ENCODE data around the gene CHSY1. TPM values are rescaled to one million over a fixed set of nuclear protein-coding genes. Genes with fewer than 3 reads are reported as not detected.

The CHSY1 gene
- total and polyA plus RNA-seq, 8 donors, result 4.7 to 57.1 (median 22.1) TPM

DNA sequence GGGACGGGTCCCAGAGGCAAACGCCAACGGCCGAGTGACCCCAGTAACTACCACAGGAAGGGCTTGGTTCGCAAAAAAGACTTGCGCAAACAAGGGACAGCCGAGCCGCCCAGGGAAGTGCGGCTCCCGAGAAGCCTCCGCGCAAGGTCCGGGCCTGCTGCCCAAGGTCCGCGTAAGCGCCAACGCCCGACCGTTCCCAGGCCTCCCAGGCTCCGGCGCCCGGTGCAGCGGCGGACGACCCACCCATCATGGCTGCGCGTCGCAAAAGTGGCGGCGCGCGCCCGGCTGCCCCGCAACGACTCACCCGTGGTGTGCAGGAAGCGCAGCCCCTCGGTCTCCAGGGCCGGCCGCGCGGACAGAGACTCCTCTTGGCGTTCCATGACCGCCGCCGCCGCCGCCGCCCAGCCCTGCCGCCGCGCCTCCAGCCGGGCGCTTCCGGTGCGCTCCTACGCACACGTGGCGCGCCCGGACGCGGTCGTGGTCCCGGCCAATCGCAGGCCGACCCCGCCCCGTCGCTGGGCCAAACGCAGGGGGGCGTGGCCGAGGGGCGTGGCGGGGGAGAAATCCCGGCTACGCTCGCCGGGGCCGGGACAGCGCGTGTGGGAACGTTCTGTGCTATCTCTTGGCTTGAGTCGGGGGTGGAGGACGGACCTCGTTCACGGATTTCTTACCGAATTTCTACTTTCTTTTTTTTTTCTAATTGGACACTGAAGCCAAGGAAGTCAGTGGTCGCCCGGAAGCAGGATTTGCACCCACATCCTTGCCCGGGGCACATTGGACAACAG is 25.4 kb upstream of the CHSY1 start, which contains the start of gene SELENOS:
Gene SELENOS, minus strand, starts transcription at position 448 of the 785 bp plus-strand sequence. Its CDS starts 68 bp downstream, at position 380.
- DNase-seq, result peak; percentile 95 to 98
- H3K27ac ChIP-seq, result peak within 1 kb of the TSS; percentile 93 to 99 (median 96)
- peaks cover 14 to 32% (median 23%) of the 10 kb centered on the region in 4 donors for H3K4me1 ChIP-seq
- no peaks in the 10 kb centered on the region for H3K9me3 ChIP-seq
- H3K36me3 ChIP-seq, result peaks cover 39 to 70% (median 61%) of the 10 kb centered on the region in 4 donors
- no peak for TF ChIP-seq POLR2A (IDR thresholded peaks at IDR 0.05)
- TF ChIP-seq POLR2AphosphoS5 (IDR thresholded peaks at IDR 0.05), result peak; percentile 83 to 95 (median 87)
- TF ChIP-seq, protein P1, sequence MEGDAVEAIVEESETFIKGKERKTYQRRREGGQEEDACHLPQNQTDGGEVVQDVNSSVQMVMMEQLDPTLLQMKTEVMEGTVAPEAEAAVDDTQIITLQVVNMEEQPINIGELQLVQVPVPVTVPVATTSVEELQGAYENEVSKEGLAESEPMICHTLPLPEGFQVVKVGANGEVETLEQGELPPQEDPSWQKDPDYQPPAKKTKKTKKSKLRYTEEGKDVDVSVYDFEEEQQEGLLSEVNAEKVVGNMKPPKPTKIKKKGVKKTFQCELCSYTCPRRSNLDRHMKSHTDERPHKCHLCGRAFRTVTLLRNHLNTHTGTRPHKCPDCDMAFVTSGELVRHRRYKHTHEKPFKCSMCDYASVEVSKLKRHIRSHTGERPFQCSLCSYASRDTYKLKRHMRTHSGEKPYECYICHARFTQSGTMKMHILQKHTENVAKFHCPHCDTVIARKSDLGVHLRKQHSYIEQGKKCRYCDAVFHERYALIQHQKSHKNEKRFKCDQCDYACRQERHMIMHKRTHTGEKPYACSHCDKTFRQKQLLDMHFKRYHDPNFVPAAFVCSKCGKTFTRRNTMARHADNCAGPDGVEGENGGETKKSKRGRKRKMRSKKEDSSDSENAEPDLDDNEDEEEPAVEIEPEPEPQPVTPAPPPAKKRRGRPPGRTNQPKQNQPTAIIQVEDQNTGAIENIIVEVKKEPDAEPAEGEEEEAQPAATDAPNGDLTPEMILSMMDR (IDR thresholded peaks at IDR 0.05), result no peak
- no peak for TF ChIP-seq EP300 (IDR thresholded peaks at IDR 0.05)
- 0 to 1% (median 1%) methylated on average over 48 to 91 of the region's 91 CpGs for WGBS, 5 donors
- no peaks in the 10 kb centered on the region for H3K27me3 ChIP-seq
- peak within 1 kb of the TSS; percentile 74 to 89 (median 81) for H3K4me3 ChIP-seq
- intact Hi-C loops (cut with DNase I; ENCODE audit: low total_unique reads), result no loop called here

DNA sequence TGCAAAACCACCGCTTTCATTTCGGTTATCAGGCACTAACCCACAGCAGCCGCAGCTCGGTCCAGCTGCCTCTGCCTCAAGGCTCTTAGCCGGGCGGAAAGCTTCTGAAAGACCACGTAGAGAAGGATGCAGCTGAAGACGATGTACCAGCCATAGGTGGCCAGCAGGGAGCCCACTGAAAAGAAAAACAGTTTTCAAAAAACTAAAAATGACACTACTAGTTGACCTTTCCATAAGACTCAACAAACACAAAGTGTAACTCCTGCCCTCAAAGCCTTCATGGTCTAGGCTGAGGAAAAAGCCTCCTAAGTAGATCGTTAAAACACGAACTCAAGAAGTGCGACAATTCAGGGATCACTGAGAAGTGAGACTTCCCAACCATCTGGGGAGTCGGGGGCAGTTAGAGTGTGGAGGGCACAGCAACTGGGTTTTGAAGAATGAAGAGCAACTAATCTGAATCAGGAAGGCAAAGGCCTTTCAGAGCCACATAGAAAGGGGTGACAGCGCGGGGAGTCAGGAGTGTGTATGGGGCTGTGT is 24.7 kb upstream of the CHSY1 start:
- DNase-seq, result peak in 1 of 2 donors; percentile 59
- intact Hi-C loops (cut with DNase I; ENCODE audit: low total_unique reads), result no loop called here
- Histone ChIP-seq H3K4me1 (peaks cover 14 to 32% (median 23%) of the 10 kb centered on the region in 4 donors), H3K27me3 (no peaks in the 10 kb centered on the region), H3K4me3 (peak overlapping the region; percentile 74 to 89 (median 81)), H3K36me3 (peaks cover 43 to 70% (median 61%) of the 10 kb centered on the region in 4 donors), H3K27ac (peak overlapping the region; percentile 93 to 99 (median 96)), H3K9me3 (no peaks in the 10 kb centered on the region)
- TF ChIP-seq, protein P1 (IDR thresholded peaks at IDR 0.05), result peak in 1 of 7 experiments; percentile 15
- no peak for TF ChIP-seq POLR2A (IDR thresholded peaks at IDR 0.05)
- WGBS, 5 donors, result 4 to 8% (median 5%) methylated on average over 14 of the region's 14 CpGs

DNA sequence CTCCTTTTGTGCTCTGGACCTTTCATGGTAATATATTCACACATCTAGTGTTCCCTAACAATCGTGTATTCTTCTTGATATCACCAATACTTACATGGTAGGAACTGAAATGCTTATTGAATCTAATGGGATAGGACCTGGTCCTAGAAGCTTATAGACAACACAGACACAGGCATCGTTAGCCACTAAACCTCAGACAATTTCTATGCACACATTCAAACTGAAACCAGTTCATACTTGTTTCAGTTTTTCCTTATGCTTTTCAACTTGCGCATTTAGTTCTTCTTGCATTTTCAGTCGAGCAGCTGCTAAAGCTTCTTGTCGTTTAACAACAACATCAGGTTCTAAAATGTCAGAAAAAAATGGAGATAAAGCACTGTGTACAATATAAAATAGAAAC is 23.2 kb upstream of the CHSY1 start:
- peaks cover 49 to 70% (median 61%) of the 10 kb centered on the region in 4 donors for H3K36me3 ChIP-seq
- no peak for DNase-seq
- H3K4me3 ChIP-seq, result no peak overlapping the region
- TF ChIP-seq POLR2AphosphoS5 (IDR thresholded peaks at IDR 0.05) (no peak), EP300 (IDR thresholded peaks at IDR 0.05) (no peak), POLR2A (IDR thresholded peaks at IDR 0.05) (no peak)
- TF ChIP-seq, protein P1 (IDR thresholded peaks at IDR 0.05), result no peak
- no peaks in the 10 kb centered on the region for H3K27me3 ChIP-seq
- no peaks in the 10 kb centered on the region for H3K9me3 ChIP-seq
- H3K4me1 ChIP-seq, result peaks cover 14 to 32% (median 20%) of the 10 kb centered on the region in 4 donors
- peak overlapping the region in 1 of 5 donors; percentile 0 for H3K27ac ChIP-seq
- intact Hi-C loops (cut with DNase I; ENCODE audit: low total_unique reads), result no loop called here
- 71 to 80% (median 78%) methylated on average over 5 of the region's 5 CpGs for WGBS, 5 donors

DNA sequence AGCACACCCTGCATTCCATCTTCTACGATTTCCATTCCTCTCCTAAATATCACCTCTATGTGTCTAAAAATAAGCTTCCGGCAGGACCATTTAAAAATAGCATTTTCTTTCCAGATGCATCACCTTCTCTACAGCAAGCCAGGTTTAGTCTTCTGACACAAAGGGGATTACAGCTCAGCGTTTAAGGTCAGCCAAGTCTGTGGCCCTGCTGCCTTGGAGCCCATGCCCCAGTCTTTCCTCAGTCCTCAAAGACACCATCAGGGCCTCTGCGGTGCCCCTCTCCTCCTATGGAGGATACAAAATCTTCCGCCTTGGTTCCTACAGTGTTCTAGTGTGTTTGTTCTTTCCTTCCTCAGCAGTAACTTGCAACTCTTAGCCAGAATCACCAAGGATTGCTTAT is 21.7 kb upstream of the CHSY1 start:
- no peak overlapping the region for H3K4me3 ChIP-seq
- H3K27me3 ChIP-seq, result no peaks in the 10 kb centered on the region
- peaks cover 49 to 72% (median 67%) of the 10 kb centered on the region in 4 donors for H3K36me3 ChIP-seq
- WGBS, 5 donors, result 74 to 96% (median 78%) methylated on average over 5 of the region's 5 CpGs
- no peak overlapping the region for H3K27ac ChIP-seq
- DNase-seq, result no peak
- H3K9me3 ChIP-seq, result no peaks in the 10 kb centered on the region
- H3K4me1 ChIP-seq, result peaks cover 14 to 32% (median 20%) of the 10 kb centered on the region in 4 donors
- intact Hi-C loops (cut with DNase I; ENCODE audit: low total_unique reads), result no loop called here
- TF ChIP-seq POLR2AphosphoS5 (IDR thresholded peaks at IDR 0.05) (no peak), POLR2A (IDR thresholded peaks at IDR 0.05) (no peak), EP300 (IDR thresholded peaks at IDR 0.05) (no peak)
- TF ChIP-seq, protein P1 (IDR thresholded peaks at IDR 0.05), result no peak

All from stomach (tissue), 9 donors.